Panc1 (cell line): ENCODE data around the gene KANK2. TPM values are rescaled to one million over a fixed set of nuclear protein-coding genes. Genes with fewer than 3 reads are reported as not detected.

Experiments
- ATAC-seq: fragments of 200-7000 bp; cut with Tn5 transposase; 2 replicates; pipeline ENCODE4 v1.9.1; 2020; ENCODE audit warnings: mild to moderate bottlenecking, moderate library complexity
- BruUV-seq: library from RNA; stranded (reverse); fragments of 400-500 nt; replicated peaks from 2 replicates; lab custom pipeline; 2021; lab: Mats Ljungman, UMichigan
- CTCF ChIA-PET: fragments of 300-600 bp; sonication (Branson Sonifier 250); formaldehyde crosslinking; loops from one replicate; lab custom pipeline; 2022; ENCODE audit warnings: antibody characterized with exemption; lab: Charles Lee
- POLR2A ChIA-PET: fragments of 300-600 bp; sonication (Branson Sonifier 250); formaldehyde crosslinking; loops from one replicate; lab custom pipeline; 2022; ENCODE audit warnings: antibody characterized with exemption; lab: Charles Lee
- DNase-seq: peaks from one replicate; pipeline ENCODE4 v3.0.0-alpha.2; 2010; ENCODE audit warnings: low read depth, low spot score
- H3K27ac ChIP-seq: 2 replicates; pipeline ENCODE4 v1.5.1; 2011; ENCODE audit warnings: mild to moderate bottlenecking, low read length, inconsistent platforms
- H3K27me3 ChIP-seq: fragments of 200-500 bp; sonication (Bioruptor generic); 2 replicates; pipeline ENCODE4 v1.6.0; 2014; ENCODE audit warnings: low read length, inconsistent platforms; ENCODE audit not compliant: control insufficient read depth, insufficient read depth
- H3K36me3 ChIP-seq: fragments of 200-500 bp; sonication (Bioruptor generic); 2 replicates; pipeline ENCODE4 v1.5.1; 2014; ENCODE audit warnings: inconsistent platforms, mild to moderate bottlenecking, low read length, moderate library complexity; ENCODE audit not compliant: control insufficient read depth, insufficient read depth
- H3K4me1 ChIP-seq: 2 replicates; pipeline ENCODE4 v1.5.1; 2011; ENCODE audit warnings: inconsistent platforms, mild to moderate bottlenecking, low read length, moderate library complexity; ENCODE audit not compliant: control insufficient read depth, insufficient read depth
- H3K4me3 ChIP-seq, 2 experiments: 2 replicates each; pipeline ENCODE4 v1.5.1; 2011 to 2012; ENCODE audit warnings: low read depth in 2 of 2, low read length in 2 of 2, mild to moderate bottlenecking in 2 of 2, inconsistent platforms in 1 of 2, moderate library complexity in 1 of 2
- H3K9me3 ChIP-seq: fragments of 200-500 bp; sonication (Bioruptor generic); 2 replicates; pipeline ENCODE4 v1.5.1; 2014; ENCODE audit warnings: low read depth, mild to moderate bottlenecking, inconsistent platforms, low read length, moderate library complexity; ENCODE audit not compliant: control insufficient read depth, insufficient read depth
- POLR2AphosphoS5 ChIP-seq: IDR thresholded peaks from 2 replicates; pipeline ENCODE4 v1.6.1; 2012; ENCODE audit warnings: mild to moderate bottlenecking, low read depth, low read length, moderate library complexity
- SIN3A ChIP-seq: IDR thresholded peaks from 2 replicates; pipeline ENCODE4 v1.6.1; 2012; ENCODE audit warnings: low read depth, mild to moderate bottlenecking, low read length, moderate library complexity, borderline replicate concordance; ENCODE audit not compliant: insufficient read depth
- TCF7L2 ChIP-seq: IDR thresholded peaks from 2 replicates; pipeline ENCODE4 v1.6.1; 2011; ENCODE audit warnings: mild to moderate bottlenecking, low read depth, low read length, inconsistent platforms
- in situ Hi-C: cut with HindIII; loops from 2 replicates; pipeline ENCODE4 v1.10.0; 2016; ENCODE audit warnings: low sequenced_read_pairs, low pct_unique_long_range_greater_than_20kb
- intact Hi-C: fragments of 100-400 bp; cut with micrococcal nuclease; formaldehyde crosslinking; loops from one replicate; pipeline ENCODE4 v1.10.0; 2022; ENCODE audit not compliant: unreplicated experiment
- total RNA-seq: library from RNA; stranded (reverse); gene quantifications from one replicate; pipeline ENCODE4 v1.2.1, GENCODE V29; 2021; ENCODE audit not compliant: unreplicated experiment
- TF ChIP-seq, protein P1 (sequence below): fragments of 450-650 bp; IDR thresholded peaks from 2 replicates; pipeline ENCODE4 v1.5.1; 2017; ENCODE audit warnings: mild to moderate bottlenecking
- TF ChIP-seq, protein P2 (sequence below), 2 experiments: IDR thresholded peaks; 2 replicates each; pipeline ENCODE4 v1.6.1; 2011 to 2012; ENCODE audit warnings: low read depth in 2 of 2, control low read depth in 1 of 2, low read length in 1 of 2, mild to moderate bottlenecking in 1 of 2, moderate library complexity in 1 of 2; ENCODE audit not compliant: insufficient read depth in 1 of 2

The KANK2 gene
- total RNA-seq, 1 experiment from 2014 or later: 121 TPM

DNA sequence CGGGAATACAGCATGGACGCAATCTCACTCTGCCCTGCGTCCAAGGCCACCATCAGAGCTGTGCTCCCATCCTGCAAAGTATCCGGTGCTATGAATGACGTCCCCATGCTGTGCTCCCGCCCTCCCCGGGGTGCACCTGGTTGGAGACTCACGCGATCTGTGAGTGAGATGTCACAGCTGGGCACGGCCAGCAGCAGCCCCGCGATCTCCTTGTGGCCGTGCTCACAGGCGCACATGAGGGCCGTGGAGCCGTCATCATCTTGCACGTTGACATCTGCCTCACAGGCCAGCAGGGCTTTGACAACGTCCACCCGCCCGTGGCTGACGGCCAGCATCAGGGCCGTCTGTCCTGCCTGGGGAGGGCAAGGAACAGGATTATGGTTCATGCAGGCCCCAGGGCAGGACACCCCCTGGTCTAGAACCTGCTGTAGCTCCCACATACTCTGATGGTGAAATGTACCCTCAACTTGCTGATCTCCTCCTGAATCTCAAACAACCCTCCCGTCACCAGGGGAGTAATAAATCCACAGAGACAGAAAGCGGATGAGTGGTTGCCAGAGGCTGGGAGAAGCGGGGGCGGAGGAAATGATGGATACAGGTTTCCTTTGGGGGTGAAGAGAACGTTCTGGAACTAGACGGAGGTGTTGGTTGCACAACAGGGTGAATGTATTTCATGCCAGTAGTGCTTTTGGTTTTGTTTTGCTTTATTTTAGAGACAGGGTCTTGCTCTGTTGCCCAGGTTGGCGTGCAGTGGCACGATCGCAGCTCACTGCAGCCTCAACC is 27.3 kb downstream of the KANK2 start:
- POLR2A ChIA-PET: no interaction called here
- Histone ChIP-seq H3K9me3 (no peaks in the 10 kb centered on the region), H3K4me3 (no peak overlapping the region), H3K36me3 (peaks cover 3% of the 10 kb centered on the region; the same call in 1 of the 2 replicates), H3K27ac (no peak overlapping the region), H3K4me1 (no peaks in the 10 kb centered on the region), H3K27me3 (no peaks in the 10 kb centered on the region)
- DNase-seq: no peak
- intact Hi-C loops (no loop called here), in situ Hi-C loops (no loop called here)
- no peak for ATAC-seq
- CTCF ChIA-PET: no interaction called here
- TF ChIP-seq POLR2AphosphoS5: no peak
- no peak for TF ChIP-seq TCF7L2
- TF ChIP-seq, protein P1, sequence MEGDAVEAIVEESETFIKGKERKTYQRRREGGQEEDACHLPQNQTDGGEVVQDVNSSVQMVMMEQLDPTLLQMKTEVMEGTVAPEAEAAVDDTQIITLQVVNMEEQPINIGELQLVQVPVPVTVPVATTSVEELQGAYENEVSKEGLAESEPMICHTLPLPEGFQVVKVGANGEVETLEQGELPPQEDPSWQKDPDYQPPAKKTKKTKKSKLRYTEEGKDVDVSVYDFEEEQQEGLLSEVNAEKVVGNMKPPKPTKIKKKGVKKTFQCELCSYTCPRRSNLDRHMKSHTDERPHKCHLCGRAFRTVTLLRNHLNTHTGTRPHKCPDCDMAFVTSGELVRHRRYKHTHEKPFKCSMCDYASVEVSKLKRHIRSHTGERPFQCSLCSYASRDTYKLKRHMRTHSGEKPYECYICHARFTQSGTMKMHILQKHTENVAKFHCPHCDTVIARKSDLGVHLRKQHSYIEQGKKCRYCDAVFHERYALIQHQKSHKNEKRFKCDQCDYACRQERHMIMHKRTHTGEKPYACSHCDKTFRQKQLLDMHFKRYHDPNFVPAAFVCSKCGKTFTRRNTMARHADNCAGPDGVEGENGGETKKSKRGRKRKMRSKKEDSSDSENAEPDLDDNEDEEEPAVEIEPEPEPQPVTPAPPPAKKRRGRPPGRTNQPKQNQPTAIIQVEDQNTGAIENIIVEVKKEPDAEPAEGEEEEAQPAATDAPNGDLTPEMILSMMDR: no peak
- TF ChIP-seq, protein P2, sequence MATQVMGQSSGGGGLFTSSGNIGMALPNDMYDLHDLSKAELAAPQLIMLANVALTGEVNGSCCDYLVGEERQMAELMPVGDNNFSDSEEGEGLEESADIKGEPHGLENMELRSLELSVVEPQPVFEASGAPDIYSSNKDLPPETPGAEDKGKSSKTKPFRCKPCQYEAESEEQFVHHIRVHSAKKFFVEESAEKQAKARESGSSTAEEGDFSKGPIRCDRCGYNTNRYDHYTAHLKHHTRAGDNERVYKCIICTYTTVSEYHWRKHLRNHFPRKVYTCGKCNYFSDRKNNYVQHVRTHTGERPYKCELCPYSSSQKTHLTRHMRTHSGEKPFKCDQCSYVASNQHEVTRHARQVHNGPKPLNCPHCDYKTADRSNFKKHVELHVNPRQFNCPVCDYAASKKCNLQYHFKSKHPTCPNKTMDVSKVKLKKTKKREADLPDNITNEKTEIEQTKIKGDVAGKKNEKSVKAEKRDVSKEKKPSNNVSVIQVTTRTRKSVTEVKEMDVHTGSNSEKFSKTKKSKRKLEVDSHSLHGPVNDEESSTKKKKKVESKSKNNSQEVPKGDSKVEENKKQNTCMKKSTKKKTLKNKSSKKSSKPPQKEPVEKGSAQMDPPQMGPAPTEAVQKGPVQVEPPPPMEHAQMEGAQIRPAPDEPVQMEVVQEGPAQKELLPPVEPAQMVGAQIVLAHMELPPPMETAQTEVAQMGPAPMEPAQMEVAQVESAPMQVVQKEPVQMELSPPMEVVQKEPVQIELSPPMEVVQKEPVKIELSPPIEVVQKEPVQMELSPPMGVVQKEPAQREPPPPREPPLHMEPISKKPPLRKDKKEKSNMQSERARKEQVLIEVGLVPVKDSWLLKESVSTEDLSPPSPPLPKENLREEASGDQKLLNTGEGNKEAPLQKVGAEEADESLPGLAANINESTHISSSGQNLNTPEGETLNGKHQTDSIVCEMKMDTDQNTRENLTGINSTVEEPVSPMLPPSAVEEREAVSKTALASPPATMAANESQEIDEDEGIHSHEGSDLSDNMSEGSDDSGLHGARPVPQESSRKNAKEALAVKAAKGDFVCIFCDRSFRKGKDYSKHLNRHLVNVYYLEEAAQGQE (IDR thresholded peaks at IDR 0.05; ENCODE audit: insufficient read depth in 1 of 2, low read depth in 2 of 2, low read length in 1 of 2): no peak
- TF ChIP-seq SIN3A: no peak
- no TSS peak for BruUV-seq

DNA sequence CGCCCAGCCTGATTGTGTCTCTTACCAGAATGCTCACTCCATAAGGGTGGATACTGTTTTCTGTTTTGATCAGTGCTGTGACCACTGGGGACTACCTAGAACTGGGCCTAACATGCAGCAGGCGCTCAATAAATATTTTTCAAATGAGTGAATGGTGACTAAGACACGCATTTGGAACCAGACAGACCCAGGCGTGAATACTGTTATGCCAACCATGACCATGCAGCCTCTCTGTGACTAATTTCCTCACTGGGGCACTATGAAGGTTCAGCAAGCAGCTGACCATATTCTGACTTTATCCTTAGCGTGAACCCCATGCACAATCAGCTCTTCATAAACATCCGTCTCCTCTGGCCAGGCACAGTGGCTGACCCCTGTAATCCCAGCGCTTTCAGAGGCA is 28.8 kb downstream of the KANK2 start:
- POLR2A ChIA-PET: no interaction called here
- CTCF ChIA-PET: no interaction called here
- no peak overlapping the region for H3K4me3 ChIP-seq
- intact Hi-C loops (no loop called here), in situ Hi-C loops (no loop called here)
- DNase-seq (peak; percentile 86), ATAC-seq (peak; percentile 92)
- no peaks in the 10 kb centered on the region for H3K27me3 ChIP-seq
- TF ChIP-seq, protein P1: no peak
- TF ChIP-seq, protein P2 (IDR thresholded peaks at IDR 0.05; ENCODE audit: insufficient read depth in 1 of 2, low read depth in 2 of 2, low read length in 1 of 2): no peak
- TF ChIP-seq SIN3A (no peak), POLR2AphosphoS5 (no peak), TCF7L2 (no peak)
- H3K9me3 ChIP-seq: no peaks in the 10 kb centered on the region
- H3K4me1 ChIP-seq: no peaks in the 10 kb centered on the region
- H3K36me3 ChIP-seq: 0 out of 2 replicates have a peak, but pooled peaks cover under 1% of the 10 kb centered on the region
- H3K27ac ChIP-seq: peak overlapping the region; percentile 19; the same call in 1 of the 2 replicates
- no TSS peak for BruUV-seq
